HG02943 (cell line): ENCODE data around the gene RNF112.

ENCODE experiments used
- ATAC-seq: cut with Tn5 transposase; IDR thresholded peaks from one replicate; pipeline ENCODE4 v1.9.1; 2021; ENCODE audit warnings: mild to moderate bottlenecking, low read depth, moderate library complexity; ENCODE audit not compliant: unreplicated experiment

RNF112 gene

GRCh38 chr17:19372866-19373504, 38.0 kb upstream of the RNF112 start:
- no peak for ATAC-seq

GRCh38 chr17:19374136-19374535, 36.9 kb upstream of the RNF112 start:
- no peak for ATAC-seq

GRCh38 chr17:19375732-19376131, 35.3 kb upstream of the RNF112 start:
- no peak for ATAC-seq

- no peak for ATAC-seq
Measured at GRCh38 chr17:19376811-19377210, 34.2 kb upstream of the RNF112 start.

GRCh38 chr17:19377602-19378415, 33.2 kb upstream of the RNF112 start:
- ATAC-seq: peak; percentile 86

GRCh38 chr17:19378416-19379360, 32.3 kb upstream of the RNF112 start, which contains the start of gene MAPK7:
Gene MAPK7, plus strand, starts transcription at chr17:19378498. Its CDS starts 403 bp downstream, at chr17:19378901.
- peak; percentile 7 for ATAC-seq

GRCh38 chr17:19379361-19380065, 31.5 kb upstream of the RNF112 start:
- no peak for ATAC-seq

GRCh38 chr17:19380481-19381301, 30.3 kb upstream of the RNF112 start:
- no peak for ATAC-seq

- ATAC-seq: no peak
Measured at GRCh38 chr17:19381361-19381740, 29.7 kb upstream of the RNF112 start.

GRCh38 chr17:19381741-19382444, 29.1 kb upstream of the RNF112 start:
- ATAC-seq: no peak

- ATAC-seq: no peak
Measured at GRCh38 chr17:19382531-19383444, 28.2 kb upstream of the RNF112 start.

GRCh38 chr17:19383681-19384470, 27.2 kb upstream of the RNF112 start:
- no peak for ATAC-seq

GRCh38 chr17:19384723-19385391, 26.2 kb upstream of the RNF112 start:
- ATAC-seq: no peak

GRCh38 chr17:19385521-19385983, 25.5 kb upstream of the RNF112 start:
- ATAC-seq: no peak

GRCh38 chr17:19386051-19386929, 24.7 kb upstream of the RNF112 start:
- ATAC-seq: no peak
